Measurements from ENCODE around the gene MEA1.
A peak's percentile ranks its signal among the peaks of the same experiment; 100 is the strongest.
"Not testable (repeated sequence)": the region's sequence is repeated elsewhere in the genome, so short reads cannot be mapped to it uniquely, and the experiment has no call there.

The MEA1 gene

DNA sequence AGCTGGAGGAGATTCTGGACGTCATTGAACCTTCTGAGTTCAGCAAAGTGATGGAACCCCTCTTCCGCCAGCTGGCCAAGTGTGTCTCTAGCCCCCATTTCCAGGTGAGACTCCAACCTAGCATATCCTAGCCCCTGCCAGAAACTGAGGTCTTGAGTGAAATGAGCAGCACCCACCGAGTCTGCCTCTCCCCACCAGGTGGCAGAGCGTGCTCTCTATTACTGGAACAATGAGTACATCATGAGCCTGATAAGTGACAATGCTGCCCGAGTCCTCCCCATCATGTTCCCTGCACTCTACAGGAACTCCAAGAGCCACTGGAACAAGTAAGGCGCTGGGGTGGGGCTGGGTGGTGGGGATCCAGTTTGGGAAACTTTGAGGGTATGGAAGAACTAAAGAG is 4.6 kb downstream of the MEA1 start:
- no peak for DNase-seq (ENCODE audit: low read depth)

DNA sequence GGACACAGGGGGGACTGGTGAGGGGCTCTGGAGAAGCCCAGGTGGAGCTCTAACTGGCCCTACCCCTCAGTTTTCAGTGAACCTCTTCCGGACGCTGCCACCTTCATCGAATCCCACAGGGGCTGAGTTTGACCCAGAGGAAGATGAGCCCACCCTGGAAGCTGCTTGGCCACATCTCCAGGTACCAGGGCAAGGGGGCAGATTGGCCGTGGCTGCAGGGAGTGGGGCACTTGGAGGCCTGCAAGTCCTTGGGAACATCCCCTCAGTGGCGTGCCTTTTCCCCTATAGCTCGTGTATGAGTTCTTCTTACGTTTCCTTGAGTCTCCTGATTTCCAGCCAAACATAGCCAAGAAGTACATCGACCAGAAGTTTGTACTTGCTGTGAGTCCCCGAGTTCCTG is 6.6 kb downstream of the MEA1 start:
- no peak for DNase-seq (ENCODE audit: low read depth)

DNA sequence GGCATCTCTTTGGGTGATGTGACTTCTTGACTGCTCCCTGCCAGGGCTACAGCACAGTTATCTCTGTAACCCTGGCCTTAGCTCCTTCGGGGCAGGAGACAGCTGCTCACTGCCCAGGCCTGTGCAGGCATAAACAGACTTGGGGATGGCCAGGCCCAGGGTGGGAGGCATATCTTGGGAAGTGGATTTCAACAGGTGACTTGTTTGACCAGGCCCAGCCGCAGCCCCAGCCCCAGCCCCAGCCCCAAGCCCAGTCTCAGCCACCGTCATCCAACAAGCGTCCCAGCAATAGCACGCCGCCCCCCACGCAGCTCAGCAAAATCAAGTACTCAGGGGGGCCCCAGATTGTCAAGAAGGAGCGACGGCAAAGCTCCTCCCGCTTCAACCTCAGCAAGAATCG is 7.5 kb downstream of the MEA1 start:
- DNase-seq (ENCODE audit: low read depth): no peak

DNA sequence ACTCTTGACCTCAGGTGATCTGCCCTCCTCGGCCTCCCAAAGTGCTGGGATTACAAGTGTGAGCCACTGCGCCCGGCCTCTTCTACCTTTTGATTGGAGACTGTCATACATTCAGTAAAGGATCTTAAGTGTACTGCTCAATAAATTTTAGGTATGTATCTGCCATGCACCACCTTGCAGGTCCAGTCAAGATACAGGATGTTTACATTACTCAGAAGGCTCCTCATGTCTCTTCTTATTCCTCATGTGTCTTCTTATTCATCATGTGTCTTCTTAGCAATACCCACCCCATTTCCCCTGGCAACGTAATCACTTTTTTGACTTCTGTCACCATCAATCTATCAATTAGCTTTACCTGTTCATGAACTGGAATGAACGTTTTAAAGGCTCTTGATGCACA is 7.9 kb downstream of the MEA1 start:
- DNase-seq (ENCODE audit: low read depth): no peak

DNA sequence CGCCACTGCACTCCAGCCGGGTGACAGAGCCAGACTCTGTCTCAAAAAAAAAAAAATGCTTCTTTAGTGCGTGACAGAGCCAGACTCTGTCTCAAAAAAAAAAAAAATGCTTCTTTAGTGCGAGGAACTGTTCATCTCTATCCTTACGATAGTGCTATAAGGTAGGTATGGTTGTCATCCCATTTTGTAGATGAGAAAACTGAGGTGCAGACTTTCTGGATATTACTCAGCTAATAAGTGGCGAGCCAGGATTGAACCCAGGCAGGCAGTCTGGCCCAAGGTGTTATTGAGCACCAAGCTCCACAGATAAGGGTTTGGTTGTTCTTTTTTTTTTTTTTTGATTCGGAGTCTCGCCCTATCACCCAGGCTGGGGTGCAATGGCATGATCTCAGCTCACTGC is 11.9 kb downstream of the MEA1 start:
- DNase-seq (ENCODE audit: low read depth): no peak

DNA sequence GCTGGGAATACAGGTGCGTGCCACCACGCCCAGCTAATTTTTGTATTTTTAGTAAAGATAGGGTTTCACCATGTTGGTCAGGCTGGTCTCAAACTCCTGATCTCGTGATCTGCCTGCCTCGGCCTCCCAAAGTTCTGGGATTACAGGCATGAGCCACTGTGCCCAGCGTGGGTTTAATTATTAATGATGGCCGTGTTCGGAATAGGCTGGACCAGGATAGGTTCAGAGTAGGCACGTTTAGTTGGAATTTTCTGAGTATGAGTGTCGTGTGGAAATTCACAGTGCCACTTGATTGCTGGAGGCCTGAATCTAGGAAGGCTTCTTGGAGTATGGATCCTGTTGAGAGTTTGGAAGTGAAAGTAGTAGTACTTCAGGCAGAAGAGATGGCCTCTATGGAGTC is 15.5 kb downstream of the MEA1 start:
- not testable (repeated sequence) for DNase-seq (ENCODE audit: low read depth)

DNA sequence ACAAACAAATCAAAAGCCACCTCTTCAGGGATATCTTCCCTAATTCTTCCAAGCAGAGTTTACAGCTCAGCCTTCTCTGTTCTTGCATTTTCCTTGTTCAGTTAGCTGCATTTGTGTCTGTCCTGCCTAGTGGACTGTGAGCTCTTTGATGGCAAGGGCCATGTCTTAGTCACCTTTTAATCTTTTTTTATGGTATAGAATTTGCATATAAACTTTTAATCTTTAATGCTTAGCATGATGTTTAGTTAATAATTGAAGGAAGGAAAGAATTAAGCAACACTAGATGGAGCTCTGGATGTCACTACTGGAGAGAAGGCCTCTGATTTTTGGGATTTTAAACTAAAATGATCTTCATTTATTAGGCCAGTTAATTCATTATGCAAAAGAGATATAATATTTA is 17.2 kb downstream of the MEA1 start:
- DNase-seq (ENCODE audit: low read depth): no peak

DNA sequence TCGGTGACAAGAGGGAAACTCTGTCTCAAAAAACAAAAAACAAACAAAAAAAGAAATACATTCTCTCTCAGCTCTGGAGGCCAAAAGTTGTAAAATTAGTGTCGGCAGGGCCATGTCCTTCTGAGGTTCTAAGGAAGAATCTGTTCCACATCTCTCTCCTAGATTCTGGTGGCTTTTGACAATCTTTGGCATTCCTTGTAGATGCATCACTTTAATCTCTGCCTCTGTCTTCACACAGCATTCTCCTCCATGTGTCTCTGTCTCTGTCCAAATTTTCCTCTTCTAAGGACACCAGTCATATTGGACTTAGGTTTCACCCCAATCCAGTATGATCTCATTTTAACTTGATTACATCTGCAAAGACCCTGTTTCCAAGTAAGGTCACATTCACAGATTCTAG is 20.3 kb downstream of the MEA1 start:
- DNase-seq (ENCODE audit: low read depth): no peak

DNA sequence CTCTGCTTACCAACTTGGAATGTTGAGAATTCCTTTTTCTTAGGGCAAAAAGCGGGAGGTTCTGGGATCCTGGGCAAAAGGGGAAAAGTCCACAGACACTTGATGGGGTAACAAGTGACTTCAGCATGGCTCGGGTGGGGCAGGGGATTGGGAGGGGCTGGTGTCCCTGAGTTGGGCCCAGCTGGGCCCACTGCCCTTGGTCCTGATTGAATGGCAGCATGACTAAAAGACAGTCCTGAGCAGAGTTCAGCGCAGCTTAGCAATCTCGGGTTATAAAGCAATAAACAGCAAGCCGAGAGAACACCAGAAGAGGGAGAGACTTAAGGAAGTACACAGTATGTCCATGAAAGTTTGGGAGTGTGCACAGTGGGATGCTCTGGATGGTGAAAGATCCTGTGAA is 23.8 kb downstream of the MEA1 start:
- no peak for DNase-seq (ENCODE audit: low read depth)

DNA sequence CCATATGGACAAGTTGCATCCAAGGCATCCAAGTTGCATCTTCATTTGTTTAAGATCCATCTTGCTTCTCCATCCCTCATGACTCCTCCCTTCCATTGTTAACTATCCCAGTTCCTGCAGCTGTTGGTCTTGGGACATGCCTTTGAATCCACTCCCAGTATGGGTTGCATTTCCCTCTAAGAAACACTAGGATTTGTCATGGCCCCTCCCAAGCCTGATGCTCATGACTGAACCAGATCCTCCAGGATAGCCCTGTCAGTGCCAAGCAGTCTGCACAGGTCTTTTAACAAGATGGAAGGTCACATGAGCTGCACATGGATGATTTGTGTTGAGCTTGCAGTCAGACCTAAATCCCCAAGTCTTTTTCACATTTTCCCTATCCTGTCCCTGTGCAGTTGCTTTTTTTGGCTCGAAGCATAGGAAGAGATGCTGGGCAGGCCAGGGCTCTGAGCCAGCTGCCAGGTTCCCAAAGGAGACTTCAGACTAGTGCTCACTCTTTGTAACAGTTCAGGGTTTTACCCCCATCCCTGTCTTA is 25.2 kb downstream of the MEA1 start:
- DNase-seq (ENCODE audit: low read depth): no peak

DNA sequence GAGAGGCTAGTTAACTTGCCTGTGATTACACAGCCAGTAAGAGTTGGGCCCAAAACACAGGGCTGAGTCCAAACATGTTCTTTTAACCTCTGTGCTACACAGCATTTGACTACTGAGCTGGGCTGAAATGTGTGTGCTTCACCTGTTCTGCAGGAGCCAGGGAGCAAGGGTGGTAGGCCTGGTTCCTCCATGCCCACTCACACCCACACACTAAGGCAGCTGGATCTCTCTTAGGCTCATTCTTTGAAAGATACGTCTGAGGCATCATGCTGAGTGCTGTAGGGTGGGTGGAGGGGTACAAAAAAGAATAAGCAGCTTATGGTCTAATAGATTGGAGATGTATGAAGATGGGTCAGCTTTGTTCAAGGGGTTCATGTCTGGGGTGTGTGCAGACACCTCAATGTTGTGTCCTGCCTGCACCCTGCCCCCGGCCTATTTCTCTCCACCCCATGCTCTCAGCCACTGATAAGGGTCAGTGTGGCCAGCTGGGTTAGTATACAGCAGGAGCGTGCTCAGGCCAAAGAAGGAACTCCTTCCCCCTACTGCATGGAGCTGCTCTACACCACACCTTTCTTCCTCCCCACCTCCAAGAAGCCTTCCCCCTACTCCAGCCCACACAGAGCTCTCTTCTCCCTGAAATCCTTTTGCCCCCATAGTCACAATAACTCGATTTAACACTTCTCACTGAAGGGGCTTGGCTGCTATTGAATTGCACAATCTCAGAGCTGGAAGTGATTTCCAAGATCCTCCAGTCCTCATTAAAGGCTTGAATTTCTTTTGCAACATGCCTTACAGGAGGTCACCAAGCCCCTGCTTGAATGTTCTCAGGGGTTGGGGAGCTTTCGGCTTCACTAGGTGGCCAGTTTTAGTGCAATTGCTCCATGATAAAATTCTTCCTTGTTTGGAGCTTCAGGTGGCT is 26.0 kb downstream of the MEA1 start:
- no peak for DNase-seq (ENCODE audit: low read depth)

DNA sequence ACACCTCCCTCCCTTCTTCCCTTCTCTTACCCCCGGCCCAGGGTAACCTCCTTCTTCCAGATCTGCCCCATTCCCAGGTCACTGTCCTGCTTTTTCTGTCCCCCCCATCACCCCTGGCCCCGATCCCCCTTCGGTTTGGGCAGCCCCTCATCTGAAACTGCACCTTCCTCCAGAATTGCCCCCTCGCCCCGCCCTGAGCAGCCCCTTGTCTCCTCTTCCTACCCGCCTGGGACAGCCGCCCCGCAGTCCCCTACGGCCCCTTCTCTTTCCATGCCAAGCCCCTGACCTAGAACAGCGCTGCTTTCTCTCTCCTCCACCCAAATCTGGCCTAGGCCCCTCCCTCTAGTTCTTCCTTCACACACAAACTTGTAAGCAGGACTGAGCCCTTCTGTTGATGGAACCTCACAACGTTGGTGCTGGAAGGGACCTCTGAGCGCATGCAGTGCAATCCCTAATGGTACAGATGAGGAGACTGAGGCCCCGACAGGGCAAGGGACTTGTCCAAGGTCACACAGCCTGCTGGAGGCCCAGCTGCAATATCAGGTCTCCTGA is 28.7 kb downstream of the MEA1 start:
- no peak for DNase-seq (ENCODE audit: low read depth)

DNA sequence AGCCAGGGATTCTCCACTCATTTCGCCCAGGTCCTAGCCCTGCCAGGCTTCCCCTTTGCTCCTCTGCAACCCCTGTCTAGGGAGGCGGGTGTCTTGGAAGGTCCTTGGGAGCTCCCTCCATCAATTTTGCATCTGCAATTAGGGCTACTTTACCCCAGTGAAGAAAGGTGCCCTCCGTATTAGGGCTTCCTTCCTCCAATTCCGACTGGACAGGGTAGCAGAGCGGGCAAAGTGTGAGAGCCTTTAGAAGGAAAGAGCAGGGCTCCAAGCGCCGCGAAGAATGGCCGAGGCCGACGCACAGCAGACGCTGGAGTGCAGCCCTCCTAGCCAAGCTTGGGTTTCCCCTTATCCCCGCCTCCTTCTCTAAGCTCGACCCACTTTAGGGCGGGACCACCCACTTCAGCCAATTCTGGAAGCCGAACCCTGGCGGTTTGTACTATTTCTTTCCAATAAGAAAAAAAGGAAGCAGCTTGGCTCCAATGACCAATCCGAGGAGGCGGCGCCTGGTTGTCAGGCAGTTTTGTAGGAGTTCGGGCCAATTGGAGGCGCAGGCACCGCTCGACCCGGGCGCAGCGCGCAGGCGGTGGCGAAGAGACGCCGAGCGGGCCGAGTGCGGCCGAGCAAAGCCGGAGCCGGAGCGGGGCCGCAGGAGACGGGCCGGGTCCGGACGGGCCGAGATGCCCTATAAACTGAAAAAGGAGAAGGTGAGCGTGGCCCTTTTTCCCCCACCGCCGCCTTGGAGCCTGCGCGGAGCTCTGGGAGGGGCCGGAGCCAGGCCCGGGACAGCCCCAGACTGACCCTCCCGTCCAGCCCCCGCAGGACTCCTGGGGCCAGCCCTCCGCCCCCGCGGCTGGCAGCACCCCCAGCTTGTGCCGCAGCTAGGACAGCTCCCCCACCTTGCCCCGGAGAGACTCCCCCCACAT is 29.5 kb downstream of the MEA1 start, which contains the start of gene PPP2R5D:
Gene PPP2R5D, plus strand, starts transcription at position 570 of the 923 bp plus-strand sequence. Its CDS starts 108 bp downstream, at position 678.
- peak; percentile 96 for DNase-seq (ENCODE audit: low read depth)

DNA sequence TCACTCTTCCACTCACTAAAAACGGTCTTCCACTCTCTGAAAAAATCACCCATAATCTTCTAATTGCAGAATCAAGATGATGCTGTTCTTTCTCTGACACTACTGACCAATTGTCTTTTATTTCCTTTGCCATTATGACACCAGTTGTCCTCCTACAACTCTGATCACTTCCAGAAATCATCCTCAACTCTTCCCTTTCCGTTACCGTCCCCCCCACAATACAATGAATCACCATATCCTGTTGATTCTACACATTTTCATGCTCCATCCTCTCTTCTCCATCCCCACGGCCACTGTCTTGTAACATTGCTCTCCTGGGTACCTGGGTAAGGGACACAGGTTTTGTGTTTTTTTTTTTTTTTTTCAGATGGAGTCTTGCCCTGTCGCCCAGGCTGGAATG is 31.9 kb downstream of the MEA1 start:
- DNase-seq (ENCODE audit: low read depth): no peak

DNA sequence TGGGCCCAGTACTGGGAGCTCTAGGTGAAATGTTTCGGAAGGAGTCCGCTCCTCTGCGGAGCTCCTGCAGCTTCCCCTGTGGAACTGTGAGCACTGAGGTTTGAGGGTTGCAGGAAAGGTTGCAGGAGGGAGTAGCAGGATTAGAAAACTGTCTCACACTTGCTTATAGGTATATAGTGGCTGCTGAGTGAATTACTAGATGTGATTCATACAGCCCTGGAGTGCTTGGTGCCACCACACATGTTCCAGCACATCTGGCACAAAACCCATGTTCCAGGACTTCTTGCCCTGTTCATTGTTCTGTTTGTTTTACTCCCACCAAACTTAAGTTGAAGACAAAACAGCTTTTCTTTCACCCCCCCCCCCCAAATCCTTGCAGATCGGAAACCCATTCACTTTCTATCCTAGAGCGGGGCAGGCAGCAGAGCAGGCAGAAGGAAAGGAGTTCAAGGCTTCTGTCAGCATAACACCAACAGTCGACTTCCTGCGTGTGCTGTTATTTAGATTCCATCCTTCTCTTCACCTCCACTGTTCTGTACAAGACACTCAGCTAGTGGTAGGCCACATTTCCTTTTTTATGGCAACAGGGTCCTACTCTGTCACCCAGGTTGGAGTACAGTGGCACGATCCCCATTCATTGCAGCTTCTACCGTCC is 34.1 kb downstream of the MEA1 start:
- no peak for DNase-seq (ENCODE audit: low read depth)

DNA sequence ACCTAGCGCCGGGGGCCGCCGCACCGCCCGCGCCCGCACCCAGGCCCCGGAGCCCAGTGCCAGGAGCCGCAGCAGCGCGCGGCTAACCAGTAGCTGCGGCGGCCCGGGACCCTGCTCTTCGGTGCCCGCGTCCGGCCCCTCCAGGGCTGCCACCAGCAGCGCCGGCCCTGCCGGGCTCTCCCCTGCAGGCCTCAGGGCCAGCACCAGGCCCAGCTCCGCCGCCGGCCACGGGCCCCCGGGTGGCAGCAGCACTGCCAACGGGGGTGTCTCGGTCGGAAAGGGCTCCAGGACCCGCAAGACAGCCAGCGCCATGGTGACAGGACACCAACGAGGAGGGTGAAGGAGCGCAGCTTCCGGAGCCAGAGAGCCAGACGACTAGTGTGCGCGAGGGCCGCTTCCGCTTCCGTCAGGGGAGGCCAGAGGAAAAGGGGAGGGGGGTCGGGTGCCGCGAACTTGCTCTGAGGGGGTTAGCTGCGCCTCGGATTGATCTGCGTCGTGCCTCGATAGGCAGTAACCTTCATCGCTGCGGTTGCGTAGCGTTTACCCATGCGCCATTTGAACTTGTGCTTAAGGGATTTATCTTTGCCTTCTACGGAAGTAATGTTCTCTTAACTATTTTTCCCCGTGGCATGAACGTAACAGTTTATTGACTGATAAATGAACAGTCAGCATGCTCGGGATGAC is 34.8 kb downstream of the MEA1 start, which contains the start of gene PEX6:
Gene PEX6, minus strand, starts transcription at position 343 of the 684 bp plus-strand sequence. Its CDS starts 31 bp downstream, at position 312.
- DNase-seq (ENCODE audit: low read depth): peak; percentile 54

DNA sequence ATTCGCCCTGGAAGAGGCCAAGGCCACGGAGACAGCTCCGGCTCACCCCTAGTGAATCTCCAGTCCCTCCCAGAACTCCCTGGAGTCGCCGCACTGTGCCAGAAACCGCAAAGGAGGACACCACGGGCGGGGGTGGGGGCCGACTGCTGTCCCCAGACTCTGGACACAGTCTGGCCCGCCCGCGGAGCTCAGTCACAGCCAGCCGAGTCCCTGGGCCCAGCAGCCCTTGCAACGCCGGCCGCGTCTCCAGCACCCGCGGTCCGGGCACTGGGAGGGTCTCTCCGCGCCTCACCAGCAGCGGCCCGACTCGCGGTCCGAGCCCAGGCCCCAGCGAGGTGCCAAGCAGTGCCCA is 35.3 kb downstream of the MEA1 start:
- no peak for DNase-seq (ENCODE audit: low read depth)

DNA sequence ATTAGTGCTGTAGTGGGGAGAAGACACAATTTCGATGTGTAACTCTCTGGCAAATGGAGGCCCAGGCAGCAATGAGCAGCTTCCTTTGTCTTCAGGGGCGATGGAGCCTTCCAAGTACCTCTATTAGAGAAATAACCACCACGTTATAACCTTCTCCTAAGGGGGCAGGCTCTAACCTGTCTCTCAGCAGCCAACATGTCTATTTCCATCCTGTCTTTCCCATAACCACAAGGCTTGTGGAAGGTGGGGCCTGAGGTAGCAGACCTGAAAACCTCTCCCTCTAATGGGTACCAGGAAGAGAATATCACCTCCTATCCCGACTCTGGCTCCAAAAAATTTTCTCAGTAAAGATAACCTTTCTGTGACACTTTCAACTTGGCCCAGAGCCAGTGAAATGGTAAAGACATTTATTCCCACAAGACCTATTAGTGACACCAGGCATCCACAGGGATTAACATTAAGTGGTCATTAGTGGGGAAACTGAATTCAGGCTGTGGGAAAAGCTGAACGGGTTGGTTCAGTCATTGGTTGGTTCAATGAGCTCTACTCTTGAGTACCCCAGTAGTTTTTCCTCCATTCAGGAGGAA is 38.7 kb downstream of the MEA1 start:
- DNase-seq (ENCODE audit: low read depth): no peak

DNA sequence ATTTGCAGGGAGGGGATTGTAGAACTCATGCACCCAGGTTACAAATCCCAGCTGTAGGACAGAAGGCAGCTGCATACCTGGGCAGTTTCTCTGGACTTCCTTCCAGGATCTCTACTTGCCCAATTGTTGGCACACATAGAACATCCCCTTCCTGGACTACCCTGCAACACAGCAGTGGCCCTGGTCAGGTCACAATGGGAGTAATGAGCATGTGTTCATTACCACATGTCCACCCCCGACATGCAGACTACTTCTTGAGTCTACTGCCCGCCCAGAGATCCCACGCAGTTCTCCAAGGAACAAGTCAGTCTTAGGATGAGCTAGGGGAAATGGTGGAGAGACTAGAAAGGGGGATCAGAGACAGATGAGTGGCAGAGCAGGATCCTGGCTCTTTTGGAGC is 39.8 kb downstream of the MEA1 start:
- DNase-seq (ENCODE audit: low read depth): no peak

DNA sequence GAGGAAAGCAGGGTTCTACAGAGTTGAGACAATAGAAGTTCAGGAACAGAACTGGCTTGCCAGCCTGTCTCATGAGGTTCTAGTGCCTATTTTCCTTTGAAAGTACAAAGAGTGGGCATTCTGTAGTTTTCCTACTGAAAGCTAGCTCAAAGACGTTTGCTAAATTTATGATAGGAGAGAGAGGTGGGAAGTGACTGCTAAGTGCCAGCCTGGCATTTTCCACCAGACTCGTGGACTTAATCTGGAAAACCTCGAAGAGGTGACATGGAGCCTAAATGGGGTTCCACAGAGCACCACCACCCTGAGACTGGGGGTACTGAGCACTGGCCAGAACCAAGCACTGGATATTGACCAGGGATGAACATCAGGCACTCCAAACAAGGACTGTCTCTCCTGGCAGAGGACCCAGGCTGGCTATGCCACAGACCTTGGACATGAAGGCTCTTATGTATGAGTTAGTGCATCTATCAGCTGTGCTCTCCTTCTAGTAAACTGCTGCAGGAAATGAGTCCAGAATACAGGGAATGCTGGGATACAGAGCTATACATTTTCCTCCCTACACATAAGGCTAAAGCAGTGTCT is 41.9 kb downstream of the MEA1 start:
- DNase-seq (ENCODE audit: low read depth): no peak

All from HS-5 (cell line).